ENCODE results near the gene SPOCK3.
"Not testable (repeated sequence)": the region's sequence is repeated elsewhere in the genome, so short reads cannot be mapped to it uniquely, and the experiment has no call there.

SPOCK3 gene

DNA sequence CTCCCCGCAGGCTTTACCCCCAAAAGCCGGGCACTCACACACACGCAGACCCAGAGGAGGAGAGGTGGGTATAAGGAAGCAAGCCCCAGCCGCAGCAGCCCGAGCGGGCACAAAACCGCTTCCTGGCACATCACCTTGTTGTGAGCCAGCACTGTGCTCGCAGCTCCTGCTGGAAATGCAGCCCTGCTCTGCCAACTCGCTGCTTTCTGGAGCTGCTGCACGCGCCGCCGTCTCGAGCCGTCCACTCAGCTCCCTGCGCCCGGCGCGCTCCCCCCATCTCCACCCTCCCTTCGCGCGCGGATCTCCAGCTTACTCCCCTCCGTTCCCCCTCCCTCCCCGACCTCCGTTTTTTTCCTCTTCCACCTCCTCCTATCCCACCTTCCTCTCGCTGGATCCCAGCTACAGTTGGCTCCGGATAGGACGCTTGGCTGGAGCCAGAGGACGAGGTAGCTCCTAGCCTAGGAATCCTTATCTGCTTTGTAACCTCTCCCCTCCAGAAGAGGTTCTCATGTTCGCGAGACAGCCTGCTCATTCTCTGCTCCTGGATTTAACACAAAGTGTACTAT is at the start of gene SPOCK3:
SPOCK3 (minus strand) TSS at position 179 of the 566 bp plus-strand sequence.
- peak; percentile 98 for ATAC-seq
- TF ChIP-seq CSDC2 (CRISPR knock-in tag; IDR thresholded peaks at IDR 0.05), result no peak
- no peak for TF ChIP-seq SNAI2 (CRISPR knock-in tag; IDR thresholded peaks at IDR 0.05)
- no peak for TF ChIP-seq ISL1 (CRISPR knock-in tag; IDR thresholded peaks at IDR 0.05)
- no peak for TF ChIP-seq ESRRG (CRISPR knock-in tag; IDR thresholded peaks at IDR 0.05)
- no peak for TF ChIP-seq GLIS3 (CRISPR knock-in tag; IDR thresholded peaks at IDR 0.05)
- TF ChIP-seq RARB (CRISPR knock-in tag; IDR thresholded peaks at IDR 0.05), result no peak
- no peak for TF ChIP-seq ARNTL (CRISPR knock-in tag; IDR thresholded peaks at IDR 0.05; ENCODE audit: borderline replicate concordance, low read depth)
- no peak for TF ChIP-seq BACH2 (CRISPR knock-in tag; IDR thresholded peaks at IDR 0.05; ENCODE audit: borderline replicate concordance)
- no peak for TF ChIP-seq ZFP3 (CRISPR knock-in tag; IDR thresholded peaks at IDR 0.05)
- TF ChIP-seq ZNF8 (CRISPR knock-in tag; IDR thresholded peaks at IDR 0.05), result no peak
- TF ChIP-seq ZC3H10 (CRISPR knock-in tag; IDR thresholded peaks at IDR 0.05), result no peak

DNA sequence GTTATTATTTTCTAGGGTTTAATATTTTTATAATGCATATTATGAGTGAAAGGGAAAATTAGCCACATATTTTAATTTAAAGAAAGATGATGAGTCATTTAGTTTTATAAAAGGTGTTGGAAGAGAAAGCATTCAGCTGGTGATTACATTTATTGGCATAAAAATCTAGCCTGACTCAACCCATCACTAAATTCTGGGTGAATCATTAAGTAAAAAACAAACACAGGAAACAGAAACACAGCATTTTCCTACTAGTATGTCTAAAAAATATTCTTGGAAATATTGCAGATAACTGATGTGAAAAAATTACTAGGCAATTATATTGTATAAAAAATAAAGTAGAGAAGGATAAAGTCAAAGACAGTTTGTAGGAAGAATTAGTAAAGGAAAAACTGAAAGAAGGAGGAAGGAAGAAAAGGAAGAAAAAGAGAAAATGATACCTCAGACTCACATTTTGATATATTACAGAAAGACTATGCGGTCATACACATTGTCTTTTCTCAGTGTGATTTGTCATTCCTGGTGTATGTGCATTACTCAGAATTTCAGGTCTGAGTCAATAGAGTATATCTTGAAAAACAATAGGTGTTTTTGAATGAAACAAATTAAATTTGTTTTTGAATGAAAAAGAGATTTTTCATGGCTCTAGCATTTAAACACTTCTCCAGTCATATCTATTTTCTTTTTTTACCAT is 48.0 kb upstream of the SPOCK3 start:
- ATAC-seq, result no peak
- no peak for TF ChIP-seq ESRRG (CRISPR knock-in tag; IDR thresholded peaks at IDR 0.05)
- TF ChIP-seq PPARA (CRISPR knock-in tag; IDR thresholded peaks at IDR 0.05; ENCODE audit: borderline replicate concordance), result no peak
- no peak for TF ChIP-seq ZFP3 (CRISPR knock-in tag; IDR thresholded peaks at IDR 0.05)
- no peak for TF ChIP-seq ZC3H10 (CRISPR knock-in tag; IDR thresholded peaks at IDR 0.05)
- no peak for TF ChIP-seq TOX (CRISPR knock-in tag; IDR thresholded peaks at IDR 0.05; ENCODE audit: borderline replicate concordance)
- no peak for TF ChIP-seq TCF4 (CRISPR knock-in tag; IDR thresholded peaks at IDR 0.05; ENCODE audit: borderline replicate concordance)
- TF ChIP-seq CSDC2 (CRISPR knock-in tag; IDR thresholded peaks at IDR 0.05), result no peak
- no peak for TF ChIP-seq SNAI2 (CRISPR knock-in tag; IDR thresholded peaks at IDR 0.05)
- no peak for TF ChIP-seq ARNTL (CRISPR knock-in tag; IDR thresholded peaks at IDR 0.05; ENCODE audit: borderline replicate concordance, low read depth)
- no peak for TF ChIP-seq ZNF8 (CRISPR knock-in tag; IDR thresholded peaks at IDR 0.05)
- TF ChIP-seq ISL1 (CRISPR knock-in tag; IDR thresholded peaks at IDR 0.05), result no peak

DNA sequence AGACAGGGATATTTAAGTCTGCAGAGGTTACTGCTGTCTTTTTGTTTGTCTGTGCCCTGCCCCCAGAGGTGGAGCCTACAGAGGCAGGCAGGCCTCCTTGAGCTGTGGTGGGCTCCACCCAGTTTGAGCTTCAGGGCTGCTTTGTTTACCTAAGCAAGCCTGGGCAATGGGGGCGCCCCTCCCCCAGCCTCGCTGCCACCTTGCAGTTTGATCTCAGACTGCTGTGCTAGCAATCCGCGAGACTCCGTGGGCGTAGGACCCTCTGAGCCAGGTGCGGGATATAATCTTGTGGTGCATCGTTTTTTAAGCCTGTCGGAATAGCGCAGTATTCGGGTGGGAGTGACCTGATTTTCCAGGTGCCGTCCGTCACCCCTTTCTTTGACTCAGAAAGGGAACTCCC is 47.3 kb upstream of the SPOCK3 start:
- not testable (repeated sequence) for ATAC-seq

DNA sequence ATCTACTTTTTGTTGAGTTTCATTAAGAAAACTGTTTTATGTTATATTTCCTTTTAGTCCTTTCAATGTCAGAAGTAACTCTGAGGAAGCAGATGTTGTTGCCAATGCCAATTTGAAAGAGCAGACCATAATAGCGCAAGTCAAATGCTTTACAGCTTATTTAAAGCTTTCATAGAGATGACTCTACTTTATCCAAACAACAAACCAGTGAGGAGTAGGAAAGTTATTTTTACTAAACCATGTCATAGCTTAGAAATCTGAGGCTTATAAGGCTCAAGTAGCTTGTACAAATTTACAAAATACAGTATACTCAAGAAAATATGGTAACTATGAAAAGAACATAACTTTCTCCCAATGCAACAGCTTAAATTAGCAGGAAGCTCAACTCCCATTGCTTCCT is 40.1 kb upstream of the SPOCK3 start:
- TF ChIP-seq, protein P1, sequence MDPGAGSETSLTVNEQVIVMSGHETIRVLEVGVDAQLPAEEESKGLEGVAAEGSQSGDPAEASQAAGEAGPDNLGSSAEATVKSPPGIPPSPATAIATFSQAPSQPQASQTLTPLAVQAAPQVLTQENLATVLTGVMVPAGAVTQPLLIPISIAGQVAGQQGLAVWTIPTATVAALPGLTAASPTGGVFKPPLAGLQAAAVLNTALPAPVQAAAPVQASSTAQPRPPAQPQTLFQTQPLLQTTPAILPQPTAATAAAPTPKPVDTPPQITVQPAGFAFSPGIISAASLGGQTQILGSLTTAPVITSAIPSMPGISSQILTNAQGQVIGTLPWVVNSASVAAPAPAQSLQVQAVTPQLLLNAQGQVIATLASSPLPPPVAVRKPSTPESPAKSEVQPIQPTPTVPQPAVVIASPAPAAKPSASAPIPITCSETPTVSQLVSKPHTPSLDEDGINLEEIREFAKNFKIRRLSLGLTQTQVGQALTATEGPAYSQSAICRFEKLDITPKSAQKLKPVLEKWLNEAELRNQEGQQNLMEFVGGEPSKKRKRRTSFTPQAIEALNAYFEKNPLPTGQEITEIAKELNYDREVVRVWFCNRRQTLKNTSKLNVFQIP (CRISPR knock-in tag; IDR thresholded peaks at IDR 0.05; ENCODE audit: borderline replicate concordance, low read depth), result no peak
- TF ChIP-seq RARB (CRISPR knock-in tag; IDR thresholded peaks at IDR 0.05) (no peak), GLIS3 (CRISPR knock-in tag; IDR thresholded peaks at IDR 0.05) (no peak), ZNF70 (CRISPR knock-in tag; IDR thresholded peaks at IDR 0.05) (no peak), ARNTL (CRISPR knock-in tag; IDR thresholded peaks at IDR 0.05; ENCODE audit: borderline replicate concordance, low read depth) (no peak), ESRRG (CRISPR knock-in tag; IDR thresholded peaks at IDR 0.05) (no peak), PPARA (CRISPR knock-in tag; IDR thresholded peaks at IDR 0.05; ENCODE audit: borderline replicate concordance) (no peak), ZC3H10 (CRISPR knock-in tag; IDR thresholded peaks at IDR 0.05) (no peak), ISL1 (CRISPR knock-in tag; IDR thresholded peaks at IDR 0.05) (no peak), ZFP3 (CRISPR knock-in tag; IDR thresholded peaks at IDR 0.05) (no peak), TOX (CRISPR knock-in tag; IDR thresholded peaks at IDR 0.05; ENCODE audit: borderline replicate concordance) (no peak)
- TF ChIP-seq, protein P2, sequence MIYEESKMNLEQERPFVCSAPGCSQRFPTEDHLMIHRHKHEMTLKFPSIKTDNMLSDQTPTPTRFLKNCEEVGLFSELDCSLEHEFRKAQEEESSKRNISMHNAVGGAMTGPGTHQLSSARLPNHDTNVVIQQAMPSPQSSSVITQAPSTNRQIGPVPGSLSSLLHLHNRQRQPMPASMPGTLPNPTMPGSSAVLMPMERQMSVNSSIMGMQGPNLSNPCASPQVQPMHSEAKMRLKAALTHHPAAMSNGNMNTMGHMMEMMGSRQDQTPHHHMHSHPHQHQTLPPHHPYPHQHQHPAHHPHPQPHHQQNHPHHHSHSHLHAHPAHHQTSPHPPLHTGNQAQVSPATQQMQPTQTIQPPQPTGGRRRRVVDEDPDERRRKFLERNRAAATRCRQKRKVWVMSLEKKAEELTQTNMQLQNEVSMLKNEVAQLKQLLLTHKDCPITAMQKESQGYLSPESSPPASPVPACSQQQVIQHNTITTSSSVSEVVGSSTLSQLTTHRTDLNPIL (CRISPR knock-in tag; IDR thresholded peaks at IDR 0.05; ENCODE audit: low read depth), result no peak
- TF ChIP-seq, protein P3, sequence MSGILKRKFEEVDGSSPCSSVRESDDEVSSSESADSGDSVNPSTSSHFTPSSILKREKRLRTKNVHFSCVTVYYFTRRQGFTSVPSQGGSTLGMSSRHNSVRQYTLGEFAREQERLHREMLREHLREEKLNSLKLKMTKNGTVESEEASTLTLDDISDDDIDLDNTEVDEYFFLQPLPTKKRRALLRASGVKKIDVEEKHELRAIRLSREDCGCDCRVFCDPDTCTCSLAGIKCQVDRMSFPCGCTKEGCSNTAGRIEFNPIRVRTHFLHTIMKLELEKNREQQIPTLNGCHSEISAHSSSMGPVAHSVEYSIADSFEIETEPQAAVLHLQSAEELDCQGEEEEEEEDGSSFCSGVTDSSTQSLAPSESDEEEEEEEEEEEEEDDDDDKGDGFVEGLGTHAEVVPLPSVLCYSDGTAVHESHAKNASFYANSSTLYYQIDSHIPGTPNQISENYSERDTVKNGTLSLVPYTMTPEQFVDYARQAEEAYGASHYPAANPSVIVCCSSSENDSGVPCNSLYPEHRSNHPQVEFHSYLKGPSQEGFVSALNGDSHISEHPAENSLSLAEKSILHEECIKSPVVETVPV (CRISPR knock-in tag; IDR thresholded peaks at IDR 0.05), result no peak
- TF ChIP-seq, protein P4, sequence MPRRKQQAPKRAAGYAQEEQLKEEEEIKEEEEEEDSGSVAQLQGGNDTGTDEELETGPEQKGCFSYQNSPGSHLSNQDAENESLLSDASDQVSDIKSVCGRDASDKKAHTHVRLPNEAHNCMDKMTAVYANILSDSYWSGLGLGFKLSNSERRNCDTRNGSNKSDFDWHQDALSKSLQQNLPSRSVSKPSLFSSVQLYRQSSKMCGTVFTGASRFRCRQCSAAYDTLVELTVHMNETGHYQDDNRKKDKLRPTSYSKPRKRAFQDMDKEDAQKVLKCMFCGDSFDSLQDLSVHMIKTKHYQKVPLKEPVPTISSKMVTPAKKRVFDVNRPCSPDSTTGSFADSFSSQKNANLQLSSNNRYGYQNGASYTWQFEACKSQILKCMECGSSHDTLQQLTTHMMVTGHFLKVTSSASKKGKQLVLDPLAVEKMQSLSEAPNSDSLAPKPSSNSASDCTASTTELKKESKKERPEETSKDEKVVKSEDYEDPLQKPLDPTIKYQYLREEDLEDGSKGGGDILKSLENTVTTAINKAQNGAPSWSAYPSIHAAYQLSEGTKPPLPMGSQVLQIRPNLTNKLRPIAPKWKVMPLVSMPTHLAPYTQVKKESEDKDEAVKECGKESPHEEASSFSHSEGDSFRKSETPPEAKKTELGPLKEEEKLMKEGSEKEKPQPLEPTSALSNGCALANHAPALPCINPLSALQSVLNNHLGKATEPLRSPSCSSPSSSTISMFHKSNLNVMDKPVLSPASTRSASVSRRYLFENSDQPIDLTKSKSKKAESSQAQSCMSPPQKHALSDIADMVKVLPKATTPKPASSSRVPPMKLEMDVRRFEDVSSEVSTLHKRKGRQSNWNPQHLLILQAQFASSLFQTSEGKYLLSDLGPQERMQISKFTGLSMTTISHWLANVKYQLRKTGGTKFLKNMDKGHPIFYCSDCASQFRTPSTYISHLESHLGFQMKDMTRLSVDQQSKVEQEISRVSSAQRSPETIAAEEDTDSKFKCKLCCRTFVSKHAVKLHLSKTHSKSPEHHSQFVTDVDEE (CRISPR knock-in tag; IDR thresholded peaks at IDR 0.05), result no peak
- no peak for ATAC-seq
